WI38 (cell line): ENCODE measurements around the gene CXXC5.
"Not testable (repeated sequence)": the region's sequence is repeated elsewhere in the genome, so short reads cannot be mapped to it uniquely, and the experiment has no call there.

Experiments used
- H3K4me3 ChIP-seq: 2 replicates; pipeline ENCODE4 v1.5.1; 2011; ENCODE audit warnings: low read depth, mild to moderate bottlenecking, control low read depth, low read length
- CTCF ChIP-seq: IDR thresholded peaks from 2 replicates; pipeline ENCODE4 v1.5.1; 2012; ENCODE audit warnings: low read depth, mild to moderate bottlenecking, control low read depth, low read length

The CXXC5 gene

GRCh38 chr5:139648205-139649081 lies at the start of gene CXXC5:
Gene CXXC5 (plus strand): TSS chr5:139648349. CDS start chr5:139680524, 32,175 bp downstream.
- no peak for TF ChIP-seq CTCF
- peak within 1 kb of the TSS; percentile 82 for H3K4me3 ChIP-seq

- H3K4me3 ChIP-seq, result not testable (repeated sequence)
Observed at GRCh38 chr5:139598601-139598965, 49.6 kb upstream of the CXXC5 start.

- H3K4me3 ChIP-seq, result no peak overlapping the region
- no peak for TF ChIP-seq CTCF
Observed at GRCh38 chr5:139600336-139600949, 47.7 kb upstream of the CXXC5 start.

- TF ChIP-seq CTCF, result no peak
- H3K4me3 ChIP-seq, result no peak overlapping the region
Observed at GRCh38 chr5:139601429-139601828, 46.7 kb upstream of the CXXC5 start.

- not testable (repeated sequence) for H3K4me3 ChIP-seq
Observed at GRCh38 chr5:139601948-139602347, 46.2 kb upstream of the CXXC5 start.

GRCh38 chr5:139605887-139606286 lies 42.3 kb upstream of the CXXC5 start:
- no peak overlapping the region for H3K4me3 ChIP-seq
- TF ChIP-seq CTCF, result no peak

- no peak for TF ChIP-seq CTCF
Observed at GRCh38 chr5:139611703-139612584, 36.2 kb upstream of the CXXC5 start.

GRCh38 chr5:139619861-139620260 lies 28.3 kb upstream of the CXXC5 start:
- no peak overlapping the region for H3K4me3 ChIP-seq
- no peak for TF ChIP-seq CTCF

More at GRCh38 chr5:139611703-139612584, 36.2 kb upstream of the CXXC5 start:
- H3K4me3 ChIP-seq, result no peak overlapping the region

GRCh38 chr5:139625398-139625797 lies 22.8 kb upstream of the CXXC5 start:
- not testable (repeated sequence) for H3K4me3 ChIP-seq
